Transverse colon (tissue), 4 donors: ENCODE results near the gene DLG2.

ENCODE experiments used
- EP300 ChIP-seq: sonication (generic); formaldehyde crosslinking; IDR thresholded peaks from one replicate; pipeline ENCODE4 v1.6.1; 2017; ENCODE audit warnings: antibody characterized with exemption, low read depth
- POLR2A ChIP-seq: fragments of 450-650 bp; IDR thresholded peaks from one replicate; pipeline ENCODE4 v1.6.1; 2016; ENCODE audit warnings: antibody characterized with exemption, mild to moderate bottlenecking, moderate library complexity
- POLR2AphosphoS5 ChIP-seq, 3 donors: sonication (generic); formaldehyde crosslinking; IDR thresholded peaks; one replicate each; pipeline ENCODE4 v1.6.1; 2016; ENCODE audit warnings: antibody characterized with exemption in 3 of 3
- TF ChIP-seq, protein P1 (sequence below), 5 experiments: fragments of 200-600 bp in 3 of 5; fragments of 450-650 bp in 2 of 5; sonication (generic) in 3 of 5; IDR thresholded peaks; 1 replicate in 2 of 5; 2 replicates in 3 of 5; pipeline ENCODE4 v1.5.1; 2016 to 2017; ENCODE audit warnings: antibody characterized with exemption in 5 of 5, inconsistent platforms in 3 of 5, mild to moderate bottlenecking in 2 of 5, moderate library complexity in 1 of 5

DNA sequence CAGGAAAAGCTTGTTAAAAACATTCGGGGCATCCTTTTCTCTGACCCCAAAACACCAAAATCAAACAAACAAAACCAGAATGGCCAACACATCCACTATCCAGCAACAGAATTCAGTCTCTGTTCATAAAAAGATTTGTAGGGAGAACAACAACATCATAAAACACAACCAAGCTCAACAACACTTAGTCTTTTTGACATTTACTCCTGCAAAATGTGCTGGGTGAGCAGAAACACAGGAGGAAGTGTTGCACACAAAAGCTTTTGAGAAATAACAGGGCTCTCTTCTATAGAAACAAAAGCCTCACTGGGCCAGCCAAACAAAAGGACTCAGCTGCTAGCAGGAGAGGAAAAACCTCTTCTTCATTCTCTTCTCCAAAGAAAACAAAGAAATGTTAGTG lies 1604.9 kb downstream of the DLG2 start:
- TF ChIP-seq, protein P1, sequence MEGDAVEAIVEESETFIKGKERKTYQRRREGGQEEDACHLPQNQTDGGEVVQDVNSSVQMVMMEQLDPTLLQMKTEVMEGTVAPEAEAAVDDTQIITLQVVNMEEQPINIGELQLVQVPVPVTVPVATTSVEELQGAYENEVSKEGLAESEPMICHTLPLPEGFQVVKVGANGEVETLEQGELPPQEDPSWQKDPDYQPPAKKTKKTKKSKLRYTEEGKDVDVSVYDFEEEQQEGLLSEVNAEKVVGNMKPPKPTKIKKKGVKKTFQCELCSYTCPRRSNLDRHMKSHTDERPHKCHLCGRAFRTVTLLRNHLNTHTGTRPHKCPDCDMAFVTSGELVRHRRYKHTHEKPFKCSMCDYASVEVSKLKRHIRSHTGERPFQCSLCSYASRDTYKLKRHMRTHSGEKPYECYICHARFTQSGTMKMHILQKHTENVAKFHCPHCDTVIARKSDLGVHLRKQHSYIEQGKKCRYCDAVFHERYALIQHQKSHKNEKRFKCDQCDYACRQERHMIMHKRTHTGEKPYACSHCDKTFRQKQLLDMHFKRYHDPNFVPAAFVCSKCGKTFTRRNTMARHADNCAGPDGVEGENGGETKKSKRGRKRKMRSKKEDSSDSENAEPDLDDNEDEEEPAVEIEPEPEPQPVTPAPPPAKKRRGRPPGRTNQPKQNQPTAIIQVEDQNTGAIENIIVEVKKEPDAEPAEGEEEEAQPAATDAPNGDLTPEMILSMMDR (IDR thresholded peaks at IDR 0.05) = no peak
- no peak for TF ChIP-seq POLR2A
- no peak for TF ChIP-seq EP300
- TF ChIP-seq POLR2AphosphoS5 (IDR thresholded peaks at IDR 0.05) = no peak
